ENCODE measurements around the gene ZSWIM7. TPM values are rescaled to one million over a fixed set of nuclear protein-coding genes. Genes with fewer than 3 reads are reported as not detected.
"Not testable (repeated sequence)": the region's sequence is repeated elsewhere in the genome, so short reads cannot be mapped to it uniquely, and the experiment has no call there.

ZSWIM7 gene
- total RNA-seq, 1 donor = 15.0 TPM

- not testable (repeated sequence) for H3K9me3 ChIP-seq (ENCODE audit: low read depth, low read length); H3K4me3 ChIP-seq (ENCODE audit: low read length); H3K4me1 ChIP-seq (ENCODE audit: insufficient read depth, low read length); H3K27me3 ChIP-seq (ENCODE audit: insufficient read depth, low read length)
Measured at GRCh38 chr17:15936481-15936880, 63.0 kb downstream of the ZSWIM7 start.

- H3K4me3 ChIP-seq (ENCODE audit: low read length) = no peak overlapping the region
- H3K4me1 ChIP-seq (ENCODE audit: insufficient read depth, low read length) = no peaks in the 10 kb centered on the region
- H3K27me3 ChIP-seq (ENCODE audit: insufficient read depth, low read length) = no peaks in the 10 kb centered on the region
- no peaks in the 10 kb centered on the region for H3K9me3 ChIP-seq (ENCODE audit: low read depth, low read length)
Measured at GRCh38 chr17:15935891-15936290, 63.6 kb downstream of the ZSWIM7 start.

GRCh38 chr17:15934866-15935265, 64.6 kb downstream of the ZSWIM7 start:
- Histone ChIP-seq H3K4me3 (ENCODE audit: low read length) (no peak overlapping the region), H3K4me1 (ENCODE audit: insufficient read depth, low read length) (peaks cover 2% of the 10 kb centered on the region), H3K27me3 (ENCODE audit: insufficient read depth, low read length) (no peaks in the 10 kb centered on the region), H3K9me3 (ENCODE audit: low read depth, low read length) (no peaks in the 10 kb centered on the region)

- H3K9me3 ChIP-seq (ENCODE audit: low read depth, low read length) = no peaks in the 10 kb centered on the region
- no peak overlapping the region for H3K4me3 ChIP-seq (ENCODE audit: low read length)
- peaks cover 25% of the 10 kb centered on the region for H3K4me1 ChIP-seq (ENCODE audit: insufficient read depth, low read length)
- no peaks in the 10 kb centered on the region for H3K27me3 ChIP-seq (ENCODE audit: insufficient read depth, low read length)
Measured at GRCh38 chr17:15931394-15931793, 68.1 kb downstream of the ZSWIM7 start.

GRCh38 chr17:15930426-15930825, 69.1 kb downstream of the ZSWIM7 start:
- no peak overlapping the region for H3K4me3 ChIP-seq (ENCODE audit: low read length)
- H3K4me1 ChIP-seq (ENCODE audit: insufficient read depth, low read length) = peaks cover 25% of the 10 kb centered on the region
- H3K27me3 ChIP-seq (ENCODE audit: insufficient read depth, low read length) = no peaks in the 10 kb centered on the region

GRCh38 chr17:15929941-15930340, 69.6 kb downstream of the ZSWIM7 start:
- Histone ChIP-seq H3K27me3 (ENCODE audit: insufficient read depth, low read length) (no peaks in the 10 kb centered on the region), H3K4me1 (ENCODE audit: insufficient read depth, low read length) (peaks cover 25% of the 10 kb centered on the region), H3K4me3 (ENCODE audit: low read length) (no peak overlapping the region), H3K9me3 (ENCODE audit: low read depth, low read length) (no peaks in the 10 kb centered on the region)

More at GRCh38 chr17:15930426-15930825, 69.1 kb downstream of the ZSWIM7 start:
- H3K9me3 ChIP-seq (ENCODE audit: low read depth, low read length) = no peaks in the 10 kb centered on the region

GRCh38 chr17:15928286-15928785, 71.2 kb downstream of the ZSWIM7 start:
- Histone ChIP-seq H3K27me3 (ENCODE audit: insufficient read depth, low read length) (no peaks in the 10 kb centered on the region), H3K9me3 (ENCODE audit: low read depth, low read length) (no peaks in the 10 kb centered on the region), H3K4me3 (ENCODE audit: low read length) (no peak overlapping the region), H3K4me1 (ENCODE audit: insufficient read depth, low read length) (peaks cover 25% of the 10 kb centered on the region)

Other genes with a start within 250 kb of the ZSWIM7 start
- 2.2 TPM for gene ADORA2B, start 54.6 kb downstream of the ZSWIM7 start, total RNA-seq
- 47.1 TPM for gene TTC19, start 120 bp upstream of the ZSWIM7 start, total RNA-seq
- gene NCOR1, start 215.8 kb upstream of the ZSWIM7 start, total RNA-seq = 162 TPM
- 30.0 TPM for gene PIGL, start 217.5 kb upstream of the ZSWIM7 start, total RNA-seq

All from mononuclear cell (primary cell).